ENCODE measurements around the gene SMARCC2. TPM values are rescaled to one million over a fixed set of nuclear protein-coding genes. Genes with fewer than 3 reads are reported as not detected.

SMARCC2 gene
- total RNA-seq, 1 donor from 2014 or later, result 196 TPM

- peaks cover 5% of the 10 kb centered on the region for H3K9me3 Mint-ChIP-seq (ENCODE audit: unreplicated experiment)
- no peaks in the 10 kb centered on the region for H3K4me1 Mint-ChIP-seq (ENCODE audit: low read depth, unreplicated experiment)
- TF ChIP-seq, protein P1, sequence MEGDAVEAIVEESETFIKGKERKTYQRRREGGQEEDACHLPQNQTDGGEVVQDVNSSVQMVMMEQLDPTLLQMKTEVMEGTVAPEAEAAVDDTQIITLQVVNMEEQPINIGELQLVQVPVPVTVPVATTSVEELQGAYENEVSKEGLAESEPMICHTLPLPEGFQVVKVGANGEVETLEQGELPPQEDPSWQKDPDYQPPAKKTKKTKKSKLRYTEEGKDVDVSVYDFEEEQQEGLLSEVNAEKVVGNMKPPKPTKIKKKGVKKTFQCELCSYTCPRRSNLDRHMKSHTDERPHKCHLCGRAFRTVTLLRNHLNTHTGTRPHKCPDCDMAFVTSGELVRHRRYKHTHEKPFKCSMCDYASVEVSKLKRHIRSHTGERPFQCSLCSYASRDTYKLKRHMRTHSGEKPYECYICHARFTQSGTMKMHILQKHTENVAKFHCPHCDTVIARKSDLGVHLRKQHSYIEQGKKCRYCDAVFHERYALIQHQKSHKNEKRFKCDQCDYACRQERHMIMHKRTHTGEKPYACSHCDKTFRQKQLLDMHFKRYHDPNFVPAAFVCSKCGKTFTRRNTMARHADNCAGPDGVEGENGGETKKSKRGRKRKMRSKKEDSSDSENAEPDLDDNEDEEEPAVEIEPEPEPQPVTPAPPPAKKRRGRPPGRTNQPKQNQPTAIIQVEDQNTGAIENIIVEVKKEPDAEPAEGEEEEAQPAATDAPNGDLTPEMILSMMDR (IDR thresholded peaks at IDR 0.05; ENCODE audit: partially characterized antibody, unreplicated experiment), result no peak
- DNase-seq, result no peak
- H3K27me3 Mint-ChIP-seq (ENCODE audit: unreplicated experiment), result peaks cover 4% of the 10 kb centered on the region
- H3K36me3 Mint-ChIP-seq (ENCODE audit: unreplicated experiment), result peaks cover 16% of the 10 kb centered on the region
- H3K4me3 Mint-ChIP-seq (ENCODE audit: unreplicated experiment), result no peak overlapping the region
- no peak overlapping the region for H3K27ac Mint-ChIP-seq (ENCODE audit: unreplicated experiment)
Measured at GRCh38 chr12:56141946-56142784, 47.1 kb downstream of the SMARCC2 start.

DNA sequence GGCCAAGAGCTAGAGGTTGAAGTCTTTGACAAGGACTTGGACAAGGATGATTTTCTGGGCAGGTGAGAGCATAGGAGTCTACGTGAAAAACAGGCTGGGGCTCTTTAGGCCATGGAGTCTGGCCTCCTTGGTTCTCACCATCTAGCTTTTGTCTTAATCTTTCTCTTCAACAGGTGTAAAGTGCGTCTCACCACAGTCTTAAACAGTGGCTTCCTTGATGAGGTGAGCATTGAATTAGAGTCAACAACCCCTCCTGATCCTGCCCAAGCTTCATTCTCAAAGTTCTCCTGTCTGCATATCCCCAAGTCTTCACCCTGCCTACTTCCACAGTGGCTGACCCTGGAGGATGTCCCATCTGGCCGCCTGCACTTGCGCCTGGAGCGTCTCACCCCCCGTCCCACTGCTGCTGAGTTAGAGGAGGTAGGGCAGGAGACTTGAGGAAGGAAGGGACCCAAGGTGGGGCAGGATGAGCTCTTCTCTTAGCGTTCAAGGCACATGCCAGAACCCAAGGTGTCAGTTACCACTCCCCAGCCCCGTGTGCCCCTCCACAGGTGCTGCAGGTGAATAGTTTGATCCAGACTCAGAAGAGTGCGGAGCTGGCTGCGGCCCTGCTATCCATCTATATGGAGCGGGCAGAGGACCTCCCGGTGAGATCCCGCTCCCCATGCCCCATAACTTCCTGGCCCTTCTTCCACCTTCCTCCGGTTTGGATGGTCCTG lies 51.3 kb downstream of the SMARCC2 start:
- TF ChIP-seq, protein P1 (IDR thresholded peaks at IDR 0.05; ENCODE audit: partially characterized antibody, unreplicated experiment), result no peak
- peaks cover 16% of the 10 kb centered on the region for H3K36me3 Mint-ChIP-seq (ENCODE audit: unreplicated experiment)
- H3K27me3 Mint-ChIP-seq (ENCODE audit: unreplicated experiment), result peaks cover 4% of the 10 kb centered on the region
- H3K9me3 Mint-ChIP-seq (ENCODE audit: unreplicated experiment), result peaks cover 1% of the 10 kb centered on the region
- H3K4me1 Mint-ChIP-seq (ENCODE audit: low read depth, unreplicated experiment), result no peaks in the 10 kb centered on the region
- H3K27ac Mint-ChIP-seq (ENCODE audit: unreplicated experiment), result no peak overlapping the region
- H3K4me3 Mint-ChIP-seq (ENCODE audit: unreplicated experiment), result no peak overlapping the region
- DNase-seq, result no peak

DNA sequence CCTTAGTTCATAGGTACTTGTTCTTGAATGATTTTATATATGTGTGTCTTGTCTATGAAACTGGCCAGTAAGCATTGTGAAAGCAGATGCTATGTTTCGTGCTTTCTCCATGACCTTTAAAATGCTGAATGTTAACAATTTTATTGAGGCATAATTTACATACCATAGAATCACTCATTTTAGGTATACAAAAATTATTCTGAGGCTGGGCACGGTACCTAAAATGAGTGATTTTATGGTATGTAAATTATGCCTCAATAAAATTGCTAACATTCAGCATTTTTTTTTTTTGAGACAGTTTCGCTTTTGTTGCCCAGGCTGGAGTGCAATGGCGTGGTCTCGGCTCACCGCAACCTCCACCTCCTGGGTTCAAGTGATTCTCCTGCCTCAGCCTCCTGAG lies 54.4 kb downstream of the SMARCC2 start:
- H3K27me3 Mint-ChIP-seq (ENCODE audit: unreplicated experiment), result peaks cover 4% of the 10 kb centered on the region
- DNase-seq, result no peak
- H3K36me3 Mint-ChIP-seq (ENCODE audit: unreplicated experiment), result peaks cover 4% of the 10 kb centered on the region
- TF ChIP-seq, protein P1 (IDR thresholded peaks at IDR 0.05; ENCODE audit: partially characterized antibody, unreplicated experiment), result no peak
- H3K27ac Mint-ChIP-seq (ENCODE audit: unreplicated experiment), result no peak overlapping the region
- no peaks in the 10 kb centered on the region for H3K9me3 Mint-ChIP-seq (ENCODE audit: unreplicated experiment)
- peaks cover 3% of the 10 kb centered on the region for H3K4me1 Mint-ChIP-seq (ENCODE audit: low read depth, unreplicated experiment)
- H3K4me3 Mint-ChIP-seq (ENCODE audit: unreplicated experiment), result no peak overlapping the region

GRCh38 chr12:56130876-56131275 lies 58.4 kb downstream of the SMARCC2 start:
- H3K27ac Mint-ChIP-seq (ENCODE audit: unreplicated experiment), result no peak overlapping the region
- peak overlapping the region; percentile 99 for H3K4me3 Mint-ChIP-seq (ENCODE audit: unreplicated experiment)
- peaks cover under 1% of the 10 kb centered on the region for H3K36me3 Mint-ChIP-seq (ENCODE audit: unreplicated experiment)
- peaks cover 12% of the 10 kb centered on the region for H3K9me3 Mint-ChIP-seq (ENCODE audit: unreplicated experiment)
- peaks cover 15% of the 10 kb centered on the region for H3K27me3 Mint-ChIP-seq (ENCODE audit: unreplicated experiment)
- TF ChIP-seq, protein P1 (IDR thresholded peaks at IDR 0.05; ENCODE audit: partially characterized antibody, unreplicated experiment), result no peak
- no peak for DNase-seq
- peaks cover 15% of the 10 kb centered on the region for H3K4me1 Mint-ChIP-seq (ENCODE audit: low read depth, unreplicated experiment)
